GM19372 (cell line): ENCODE measurements around the gene ZNF761.
A peak's percentile ranks its signal among the peaks of the same experiment; 100 is the strongest.
"Not testable (repeated sequence)": the region's sequence is repeated elsewhere in the genome, so short reads cannot be mapped to it uniquely, and the experiment has no call there.

ENCODE experiments used
- ATAC-seq: cut with Tn5 transposase; IDR thresholded peaks from one replicate; pipeline ENCODE4 v1.9.1; 2021; ENCODE audit warnings: mild to moderate bottlenecking, low read depth, moderate library complexity; ENCODE audit not compliant: unreplicated experiment

ZNF761 gene

DNA sequence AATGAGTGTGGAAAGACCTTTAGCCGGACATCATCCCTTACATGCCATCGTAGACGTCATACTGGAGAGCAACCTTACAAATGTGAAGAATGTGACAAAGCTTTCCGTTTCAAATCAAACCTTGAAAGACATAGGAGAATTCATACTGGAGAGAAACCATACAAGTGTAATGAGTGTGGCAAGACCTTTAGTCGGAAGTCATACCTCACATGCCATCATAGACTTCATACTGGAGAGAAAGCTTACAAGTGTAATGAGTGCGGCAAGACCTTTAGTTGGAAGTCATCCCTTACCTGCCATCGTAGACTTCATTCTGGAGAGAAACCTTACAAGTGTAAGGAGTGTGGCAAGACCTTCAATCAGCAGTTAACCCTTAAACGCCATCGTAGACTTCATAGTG is 24.0 kb downstream of the ZNF761 start:
- ATAC-seq: no peak

DNA sequence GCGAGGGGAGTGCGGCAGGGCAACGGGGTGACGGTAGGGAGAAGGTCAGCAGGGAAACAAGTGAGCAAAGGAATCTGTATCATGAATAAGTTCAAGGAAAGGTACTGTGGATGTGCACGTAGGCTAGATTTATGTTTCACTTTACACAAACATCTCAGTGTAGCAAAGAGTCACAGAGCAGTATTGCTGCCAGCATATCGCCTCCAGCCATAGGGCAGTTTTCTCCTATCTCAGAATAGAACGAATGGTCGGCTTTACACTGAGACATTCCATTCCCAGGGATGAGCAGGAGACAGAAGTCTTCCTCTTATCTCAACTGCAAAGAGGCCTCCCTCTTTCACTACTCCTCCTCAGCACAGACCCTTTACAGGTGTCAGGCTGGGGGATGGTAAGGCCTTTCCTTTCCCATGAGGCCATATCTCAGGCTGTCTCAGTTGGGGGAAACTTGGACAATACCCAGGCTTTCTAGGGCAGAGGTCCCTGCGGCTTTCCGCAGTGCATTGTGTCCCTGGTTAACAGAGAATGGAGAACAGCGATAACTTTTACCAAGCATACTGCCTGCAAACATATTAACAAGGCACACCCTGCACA is 28.4 kb downstream of the ZNF761 start:
- not testable (repeated sequence) for ATAC-seq

DNA sequence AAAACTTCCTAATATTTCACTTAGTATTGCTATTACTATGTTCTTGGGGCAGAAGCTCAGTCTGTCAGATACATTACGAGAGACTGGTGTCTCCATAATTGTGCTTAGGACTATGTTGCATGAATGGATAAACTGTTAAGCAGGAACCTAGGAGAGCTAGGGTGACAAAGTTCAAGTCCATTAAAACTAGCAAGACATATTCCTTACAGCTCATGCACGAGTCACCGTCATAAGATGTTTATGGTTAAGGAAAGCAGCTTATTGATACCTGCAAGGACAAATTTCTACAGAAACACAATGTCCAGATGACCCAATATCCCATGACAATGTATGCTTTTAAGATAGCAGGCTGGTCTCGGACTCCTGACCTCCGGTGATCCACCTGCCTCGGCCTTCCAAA is 30.1 kb downstream of the ZNF761 start:
- ATAC-seq: no peak

DNA sequence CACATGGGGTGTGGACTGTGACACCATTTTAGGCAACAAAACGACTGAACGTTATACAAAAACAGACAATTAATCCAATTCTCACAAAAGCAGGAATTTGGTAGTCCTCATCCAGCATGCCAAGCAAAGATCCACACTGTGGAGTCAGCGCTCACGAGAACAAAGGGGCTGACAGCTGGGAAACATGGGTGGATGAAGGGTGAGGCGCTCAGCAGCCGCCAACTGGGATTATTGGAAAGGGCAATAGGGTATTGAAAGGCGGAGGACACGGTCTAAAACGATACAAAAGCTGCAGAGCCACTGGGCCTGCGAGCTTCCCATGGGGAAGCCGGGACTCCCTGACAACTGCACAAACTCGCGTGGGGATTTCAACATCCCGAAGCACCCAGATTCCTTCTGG is 31.1 kb downstream of the ZNF761 start:
- no peak for ATAC-seq

DNA sequence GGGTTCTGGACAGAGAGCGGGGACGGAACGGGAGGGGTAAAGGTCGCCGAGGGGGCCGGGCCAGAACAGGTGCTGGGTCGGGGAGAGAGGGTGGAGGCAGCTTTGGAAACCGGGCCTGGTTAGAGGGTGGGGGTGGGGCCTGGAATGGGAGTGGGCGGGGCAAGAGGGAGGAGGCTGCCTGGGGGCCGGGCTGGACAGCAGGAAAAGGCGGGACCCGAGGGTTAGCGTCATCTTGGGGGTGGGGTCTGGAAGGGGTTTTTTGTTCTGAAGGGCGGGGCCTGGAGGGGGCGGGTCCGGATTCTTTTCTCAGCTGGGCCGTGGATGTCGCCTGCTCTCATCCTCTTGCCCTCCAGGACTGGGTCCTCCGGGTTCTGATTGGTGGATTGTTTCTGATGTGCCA is 31.5 kb downstream of the ZNF761 start:
- ATAC-seq: no peak

DNA sequence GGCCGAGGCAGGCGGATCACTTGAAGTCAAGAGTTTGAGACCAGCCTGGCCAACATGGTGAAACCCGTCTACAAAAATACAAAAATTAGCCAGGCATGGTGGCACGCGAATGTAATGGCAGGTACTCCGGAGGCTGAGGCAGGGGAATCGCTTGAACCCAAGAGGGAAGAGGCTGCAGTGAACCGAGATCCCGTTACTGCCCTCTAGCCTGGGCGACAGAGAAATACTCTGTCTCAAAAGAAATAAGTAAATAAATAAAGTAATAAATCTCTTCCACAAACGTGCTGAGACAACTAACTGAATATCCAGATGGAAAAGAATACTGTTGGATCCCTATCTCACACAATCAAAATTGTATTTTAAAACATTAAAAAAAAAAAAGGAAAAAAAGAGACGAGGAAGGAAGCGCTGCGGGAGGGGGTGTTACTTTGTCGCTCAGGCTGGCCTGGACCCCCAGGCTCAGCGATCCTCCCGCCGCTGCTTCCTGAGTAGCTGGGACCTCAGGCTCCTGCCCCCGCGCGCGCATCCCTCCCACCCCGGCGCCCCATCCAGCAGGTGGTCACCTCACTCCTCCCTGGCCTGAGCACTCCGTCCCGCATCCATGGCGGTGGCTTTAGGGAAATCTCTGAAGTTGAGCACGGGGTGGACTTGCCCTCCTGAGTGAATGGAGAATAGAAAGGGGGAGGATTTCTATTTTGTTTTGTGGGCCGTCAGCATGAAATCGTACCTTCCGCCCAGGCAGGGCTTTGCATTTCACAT is 35.1 kb downstream of the ZNF761 start:
- ATAC-seq: peak; percentile 27

DNA sequence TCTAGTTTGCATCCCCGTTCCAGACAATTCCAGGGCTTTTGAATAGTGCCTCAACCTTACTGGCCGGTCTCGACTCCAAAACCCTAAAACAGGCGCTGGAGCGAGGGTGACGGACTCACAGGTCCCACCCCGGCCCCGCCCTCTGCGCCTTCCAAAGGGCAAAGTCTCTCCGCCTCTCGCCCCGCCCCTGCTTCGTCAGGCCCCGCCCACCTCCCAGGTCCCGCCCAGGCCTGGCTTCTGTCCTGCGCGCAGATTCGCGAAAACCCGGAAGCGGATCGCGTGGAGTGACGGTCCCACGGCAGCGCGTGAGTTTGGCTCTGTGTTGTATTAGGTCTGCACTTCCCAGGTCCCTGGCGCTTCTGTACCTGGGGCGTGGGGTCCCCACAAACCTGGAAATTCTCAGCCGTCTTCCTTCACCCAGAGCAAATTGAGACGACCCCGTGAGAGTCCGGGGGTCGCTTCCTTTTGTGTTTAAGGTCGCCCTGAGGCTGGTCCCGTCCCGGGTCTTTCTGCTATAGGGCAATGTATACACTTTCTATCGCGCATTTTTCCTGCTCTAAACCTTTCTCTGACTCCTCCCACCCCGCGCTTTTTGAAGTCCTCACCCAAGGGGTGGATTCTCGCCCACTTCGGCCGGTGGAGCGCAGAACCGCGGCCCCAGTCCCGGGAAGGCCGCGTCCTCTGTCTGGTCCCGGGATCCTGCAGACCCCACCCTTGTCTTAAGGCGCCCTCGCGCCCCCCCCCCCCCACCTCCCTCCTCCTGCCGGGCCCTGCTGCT is 35.9 kb downstream of the ZNF761 start, which contains the start of gene ZNF813:
ZNF813 (plus strand) TSS at position 249 of the 778 bp plus-strand sequence. CDS start 16,090 bp downstream, outside the sequence.
- peak; percentile 56 for ATAC-seq

DNA sequence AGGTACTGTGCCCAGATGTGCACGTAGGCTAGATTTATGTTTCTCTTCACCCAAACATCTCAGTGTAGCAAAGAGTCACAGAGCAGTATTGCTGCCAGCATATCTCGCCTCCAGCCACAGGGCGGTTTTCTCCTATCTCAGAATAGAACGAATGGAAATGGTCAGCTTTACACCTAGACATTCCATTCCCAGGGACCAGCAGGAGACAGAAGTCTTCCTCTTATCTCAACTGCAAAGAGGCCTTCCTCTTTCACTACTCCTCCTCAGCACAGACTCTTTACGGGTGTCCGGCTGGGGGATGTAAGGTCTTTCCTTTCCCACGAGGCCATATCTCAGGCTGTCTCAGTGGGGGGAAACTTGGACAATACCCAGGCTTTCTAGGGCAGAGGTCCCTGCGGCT is 36.8 kb downstream of the ZNF761 start:
- ATAC-seq: not testable (repeated sequence)

DNA sequence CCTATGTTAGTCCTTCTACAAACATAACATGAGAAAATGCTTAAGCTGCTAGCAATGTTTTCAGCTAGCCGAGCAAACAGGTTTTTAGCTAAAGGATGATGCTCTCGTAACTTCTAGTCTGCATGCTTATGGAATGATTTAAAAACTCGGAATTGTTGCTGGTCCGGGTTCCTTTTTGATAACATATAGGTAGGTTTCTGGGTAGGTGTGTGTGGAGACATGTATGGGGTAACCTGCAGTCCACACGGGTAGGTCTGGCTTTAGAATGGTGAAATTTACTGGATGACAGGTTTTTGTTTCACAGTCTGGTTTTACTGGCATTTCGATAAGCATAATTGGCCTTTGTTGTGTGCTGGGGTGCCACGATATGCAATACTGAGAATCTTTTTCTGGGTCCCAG is 40.1 kb downstream of the ZNF761 start:
- ATAC-seq: no peak

DNA sequence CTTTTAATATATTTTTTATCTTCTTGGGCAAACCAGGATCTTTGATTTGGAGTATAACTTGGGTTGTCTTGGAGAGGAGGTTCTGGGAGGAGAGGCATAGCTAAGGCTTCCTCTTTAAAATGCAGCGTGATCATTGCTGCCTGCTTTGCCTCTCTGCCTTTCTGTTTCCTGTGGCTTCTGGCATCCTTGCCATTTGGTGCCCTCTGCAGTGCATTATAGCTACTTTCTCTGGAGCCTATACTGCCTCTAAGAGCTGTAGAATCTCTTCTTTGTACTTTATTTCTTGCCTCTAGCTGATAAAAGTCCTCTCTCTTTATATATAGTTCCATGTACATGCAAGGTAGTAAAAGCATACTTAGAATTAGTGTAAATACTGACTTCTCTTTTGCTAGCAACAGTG is 43.0 kb downstream of the ZNF761 start:
- not testable (repeated sequence) for ATAC-seq

DNA sequence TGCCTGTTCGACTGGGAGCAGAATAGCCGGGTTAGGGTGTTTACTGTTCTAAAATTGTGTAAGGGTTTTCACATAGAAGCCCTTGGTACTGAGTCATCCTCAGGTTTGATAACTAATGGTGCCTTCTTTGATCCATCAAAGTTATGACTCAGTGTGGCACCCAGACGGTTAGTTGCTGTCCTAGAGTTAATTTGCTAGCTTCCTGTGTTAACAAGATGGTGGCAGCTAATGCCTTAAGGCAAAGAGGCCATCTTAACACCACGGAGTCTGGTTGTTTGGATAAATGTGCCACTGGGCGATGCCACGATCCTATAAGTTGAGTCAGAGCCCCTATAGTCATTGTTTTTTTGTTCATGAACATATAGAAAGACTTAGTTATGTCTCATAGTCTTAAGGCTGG is 43.7 kb downstream of the ZNF761 start:
- not testable (repeated sequence) for ATAC-seq

DNA sequence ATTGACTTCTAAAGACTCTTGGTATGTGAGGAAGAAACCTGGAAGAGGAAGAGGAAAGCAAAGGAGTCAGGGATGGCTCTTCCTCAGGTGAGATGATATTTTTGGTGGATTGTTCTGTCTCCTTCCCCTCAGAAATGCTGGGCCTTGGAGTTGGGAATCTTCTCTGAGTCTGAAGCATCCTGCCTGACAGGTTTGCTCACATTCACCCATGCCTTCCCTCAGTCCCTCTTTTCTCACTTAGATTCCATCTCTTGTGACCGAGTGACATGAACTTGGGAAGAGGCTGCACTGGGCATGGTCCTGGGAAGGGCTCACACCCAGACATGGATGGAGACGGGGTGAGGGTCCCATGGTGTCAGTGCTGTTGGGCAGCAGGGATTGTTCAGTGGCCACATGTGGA is 52.0 kb downstream of the ZNF761 start:
- not testable (repeated sequence) for ATAC-seq

DNA sequence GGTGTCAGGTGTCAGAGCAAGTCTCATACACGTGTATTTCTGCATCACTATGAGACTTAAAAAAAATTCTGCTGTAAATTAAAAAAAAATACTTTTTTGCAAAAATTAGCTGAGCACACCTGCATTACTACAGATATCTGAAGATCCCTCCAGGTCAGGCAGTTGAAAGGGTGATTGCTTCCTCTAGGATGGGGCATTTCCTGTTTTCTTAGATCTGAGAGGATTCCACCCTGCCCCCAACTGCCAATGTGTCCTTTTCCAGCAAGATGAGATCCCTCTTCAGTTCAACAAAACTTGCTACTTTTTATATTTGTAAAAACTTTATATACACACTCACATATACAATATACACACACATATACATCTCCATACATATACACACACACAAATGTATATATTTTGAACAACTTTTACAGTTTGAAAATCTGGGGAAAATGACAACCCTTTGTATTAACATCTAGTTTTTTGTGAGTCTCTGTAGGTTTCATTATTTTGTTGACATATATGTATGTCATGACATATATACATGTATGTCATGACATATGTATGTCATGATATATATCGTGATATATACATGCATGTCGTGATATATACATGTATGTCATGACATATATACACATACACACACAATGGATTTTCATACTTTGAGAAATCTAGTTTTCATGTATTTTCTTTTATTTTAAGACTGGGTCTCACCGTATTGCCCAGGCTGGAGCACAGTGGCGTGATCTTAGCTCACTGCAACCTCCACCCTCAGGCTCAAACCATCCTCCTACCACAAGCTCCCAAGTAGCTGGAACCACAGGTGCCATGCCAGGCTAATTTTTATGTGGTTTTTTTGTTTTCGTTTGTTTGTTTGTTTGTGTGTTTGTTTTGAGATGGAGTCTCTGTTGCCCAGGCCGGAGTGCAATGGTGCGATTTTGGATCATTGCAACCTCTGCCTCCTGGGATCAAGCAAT is 53.5 kb downstream of the ZNF761 start:
- no peak for ATAC-seq

DNA sequence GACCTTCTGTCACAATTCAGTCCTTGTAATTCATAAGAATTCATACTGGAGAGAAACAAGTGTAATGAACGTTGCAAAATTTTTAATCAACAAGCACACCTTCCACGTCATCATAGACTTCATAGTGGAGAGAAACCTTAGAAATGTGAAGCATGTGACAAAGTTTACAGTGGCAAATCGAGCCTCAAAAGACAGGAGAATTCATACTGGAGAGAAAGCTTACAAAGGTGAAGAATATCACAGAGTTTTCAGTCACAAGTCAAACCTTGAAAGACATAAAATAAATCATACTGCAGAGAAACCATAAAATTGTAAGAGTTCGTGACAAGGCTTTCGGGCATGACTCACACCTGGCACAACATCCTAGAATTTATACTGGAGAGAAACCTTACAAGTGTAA is 60.4 kb downstream of the ZNF761 start:
- no peak for ATAC-seq

DNA sequence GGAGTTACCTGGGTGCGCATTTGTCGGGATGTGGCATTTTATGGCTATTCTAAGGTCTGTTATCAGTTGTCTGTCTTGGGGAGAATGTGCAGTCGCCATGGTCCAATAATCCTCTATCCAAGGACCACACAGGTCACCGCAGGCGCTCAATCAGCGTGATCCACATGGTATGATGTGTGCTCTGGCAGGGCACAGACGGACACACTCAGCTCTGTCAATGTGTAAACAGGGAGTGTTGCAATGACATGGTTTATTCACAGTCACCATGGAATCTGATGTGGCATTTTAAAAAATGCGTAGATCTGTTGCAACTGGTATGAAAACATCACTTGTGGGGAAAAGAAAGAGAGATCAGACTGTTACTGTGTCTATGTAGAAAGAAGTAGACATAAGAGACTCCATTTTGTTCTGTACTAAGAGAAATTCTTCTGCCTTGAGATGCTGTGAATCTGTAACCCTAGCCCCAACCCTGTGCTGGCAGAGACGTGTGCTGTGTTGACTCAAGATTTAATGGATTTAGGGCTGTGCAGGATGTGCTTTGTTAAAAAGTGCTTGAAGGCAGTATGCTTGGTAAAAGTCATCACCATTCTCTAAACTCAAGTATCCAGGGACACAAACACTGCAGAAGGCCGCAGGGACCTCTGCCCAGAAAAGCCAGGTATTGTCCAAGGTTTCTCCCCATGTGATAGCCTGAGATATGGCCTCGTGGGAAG is 65.7 kb downstream of the ZNF761 start:
- not testable (repeated sequence) for ATAC-seq

DNA sequence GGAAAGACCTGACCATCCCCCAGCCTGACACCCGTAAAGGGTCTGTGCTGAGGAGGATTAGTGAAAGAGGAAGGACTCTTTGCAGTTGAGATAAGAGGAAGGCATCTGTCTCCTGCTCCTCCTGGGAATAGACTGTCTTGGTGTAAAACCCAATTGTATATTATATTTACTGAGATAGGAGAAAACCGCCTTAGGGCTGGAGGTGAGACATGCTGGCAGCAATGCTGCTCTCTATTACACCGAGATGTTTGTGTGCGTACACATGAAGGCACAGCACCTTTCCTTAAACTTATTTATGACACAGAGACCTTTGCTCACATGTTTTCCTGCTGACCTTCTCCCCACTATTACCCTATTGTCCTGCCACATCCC is 66.2 kb downstream of the ZNF761 start:
- not testable (repeated sequence) for ATAC-seq

DNA sequence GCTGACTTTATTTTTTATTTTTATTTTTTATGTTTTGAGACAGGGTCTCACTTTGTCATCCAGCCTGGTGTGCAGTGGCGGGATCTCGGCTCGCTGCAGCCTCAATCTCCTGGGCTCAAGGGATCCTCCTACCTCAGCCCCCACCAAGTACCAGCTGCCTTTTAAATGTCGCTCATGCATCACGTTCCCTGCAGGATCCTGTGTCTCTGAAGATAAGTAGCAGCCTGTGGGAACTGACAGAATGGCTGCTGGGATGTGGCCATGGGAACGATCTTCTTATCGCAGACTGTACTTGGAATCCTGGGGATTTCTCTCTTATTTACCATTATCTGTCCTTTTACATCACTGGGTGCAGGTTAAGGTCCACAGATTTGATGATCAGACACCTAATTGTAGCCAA is 71.4 kb downstream of the ZNF761 start:
- not testable (repeated sequence) for ATAC-seq

DNA sequence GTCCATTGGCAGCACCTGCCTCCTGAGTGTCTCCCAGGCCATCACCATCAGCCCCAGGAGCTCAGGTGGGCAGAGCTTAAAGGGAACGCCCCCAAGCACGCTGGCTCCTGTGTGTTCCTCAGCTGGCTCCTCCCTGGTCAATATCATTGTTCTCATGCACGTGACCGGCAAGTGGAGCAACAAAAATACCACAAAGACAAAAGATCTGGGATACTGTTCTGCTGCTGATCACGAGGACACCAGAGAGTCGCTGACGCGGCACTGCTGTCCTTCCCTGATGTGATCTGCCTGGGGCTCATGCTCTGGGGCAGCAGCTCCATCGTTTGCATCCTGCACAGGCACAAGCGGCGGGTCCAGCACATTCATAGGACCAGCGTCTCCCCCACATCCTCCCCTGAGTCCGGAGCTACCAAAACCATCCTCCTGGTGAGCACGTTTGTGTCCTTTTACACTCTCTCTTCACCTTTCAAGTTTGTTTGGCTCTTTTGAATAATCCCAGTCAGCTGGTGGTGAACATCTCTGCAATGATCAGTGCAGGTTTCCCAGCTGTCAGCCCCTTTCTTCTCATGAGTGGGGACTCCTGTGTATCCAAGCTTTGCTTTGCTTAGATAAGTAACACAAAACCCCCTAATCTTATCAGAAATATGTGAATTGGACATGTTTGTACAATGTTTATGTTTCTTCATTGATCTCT is 72.0 kb downstream of the ZNF761 start:
- ATAC-seq: not testable (repeated sequence)

DNA sequence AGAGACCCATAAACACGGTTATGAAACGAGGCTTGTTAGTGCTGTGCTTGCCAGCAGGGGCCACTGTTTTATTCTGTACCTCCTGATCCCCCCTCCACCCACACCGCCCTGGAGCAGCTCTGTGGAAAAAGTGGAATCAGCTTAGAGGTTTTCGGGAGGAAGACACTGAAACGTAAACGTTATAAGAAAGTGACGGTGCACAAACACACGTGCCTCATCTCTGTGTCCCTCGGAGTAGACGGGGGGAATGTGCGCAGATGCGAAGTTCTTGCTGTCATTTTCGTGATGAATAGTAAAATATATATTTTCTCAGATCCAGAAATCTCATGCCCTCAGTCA is 72.5 kb downstream of the ZNF761 start:
- ATAC-seq: not testable (repeated sequence)
